GM12864 (cell line): Measurements from ENCODE around the gene NUP205.

Experiments used
- DNase-seq: peaks from one replicate; pipeline ENCODE4 v3.0.0-alpha.2; 2011; ENCODE audit warnings: low read depth
- H3K4me3 ChIP-seq: 2 replicates; pipeline ENCODE4 v1.5.1; 2011; ENCODE audit warnings: mild to moderate bottlenecking, low read depth, low read length, control low read depth
- CTCF ChIP-seq: IDR thresholded peaks from 2 replicates; pipeline ENCODE4 v1.5.1; 2011; ENCODE audit warnings: low read depth, mild to moderate bottlenecking, moderate library complexity, low read length, control low read depth, inconsistent platforms; ENCODE audit errors: missing control alignments

Gene NUP205

GRCh38 chr7:135539629-135540028, 18.1 kb upstream of the NUP205 start:
- H3K4me3 ChIP-seq, result no peak overlapping the region
- no peak for DNase-seq
- no peak for TF ChIP-seq CTCF

- no peak for TF ChIP-seq CTCF
Measured at GRCh38 chr7:135541029-135541428, 16.7 kb upstream of the NUP205 start.

GRCh38 chr7:135550196-135550595, 7.5 kb upstream of the NUP205 start:
- no peak for TF ChIP-seq CTCF
- DNase-seq, result no peak
- no peak overlapping the region for H3K4me3 ChIP-seq

More at GRCh38 chr7:135541029-135541428, 16.7 kb upstream of the NUP205 start:
- no peak for DNase-seq
- no peak overlapping the region for H3K4me3 ChIP-seq

- DNase-seq, result no peak
- no peak overlapping the region for H3K4me3 ChIP-seq
- no peak for TF ChIP-seq CTCF
Measured at GRCh38 chr7:135552148-135552547, 5.6 kb upstream of the NUP205 start.

- TF ChIP-seq CTCF, result no peak
- DNase-seq, result no peak
- no peak overlapping the region for H3K4me3 ChIP-seq
Measured at GRCh38 chr7:135553346-135553745, 4.4 kb upstream of the NUP205 start.

- peak; percentile 48 for TF ChIP-seq CTCF
- DNase-seq, result peak; percentile 61
- H3K4me3 ChIP-seq, result peak overlapping the region; percentile 92
Measured at GRCh38 chr7:135558337-135558767, 635 bp downstream of the NUP205 start.

- TF ChIP-seq CTCF, result no peak
- H3K4me3 ChIP-seq, result peak overlapping the region; percentile 92
- DNase-seq, result no peak
Measured at GRCh38 chr7:135558881-135559280, 1.2 kb downstream of the NUP205 start.
